ENCODE measurements around the gene CATSPER1.

CATSPER1 gene

GRCh38 chr11:66026017-66026529 lies at the start of gene CATSPER1:
Gene CATSPER1 (minus strand): TSS chr11:66026479. CDS start chr11:66026379, 100 bp downstream.
- Histone ChIP-seq H3K79me2 (ENCODE audit: low read length) (no peaks in the 10 kb centered on the region), H2AFZ (ENCODE audit: low read depth, low read length) (no peak within 1 kb of the TSS), H3K4me1 (ENCODE audit: low read length) (peaks cover 2% of the 10 kb centered on the region; the same call in 1 of the 2 replicates), H3K4me3 (ENCODE audit: low read length) (no peak within 1 kb of the TSS), H3K9me3 (ENCODE audit: insufficient read depth, low read length) (no peaks in the 10 kb centered on the region), H3K4me2 (ENCODE audit: low read length) (no peak within 1 kb of the TSS), H3K9ac (ENCODE audit: low read length) (no peak within 1 kb of the TSS), H3K27me3 (ENCODE audit: low read depth, low read length) (peaks cover 16% of the 10 kb centered on the region), H3K36me3 (replicated peaks; ENCODE audit: low read depth, low read length) (no peaks in the 10 kb centered on the region), H4K20me1 (ENCODE audit: insufficient read depth, low read length) (no peaks in the 10 kb centered on the region), H3K27ac (ENCODE audit: low read length) (no peak within 1 kb of the TSS)
- TF ChIP-seq EZH2phosphoT487 (IDR thresholded peaks at IDR 0.05; ENCODE audit: low read depth) (no peak), CTCF (IDR thresholded peaks at IDR 0.05; ENCODE audit: low read depth, low read length) (no peak)

DNA sequence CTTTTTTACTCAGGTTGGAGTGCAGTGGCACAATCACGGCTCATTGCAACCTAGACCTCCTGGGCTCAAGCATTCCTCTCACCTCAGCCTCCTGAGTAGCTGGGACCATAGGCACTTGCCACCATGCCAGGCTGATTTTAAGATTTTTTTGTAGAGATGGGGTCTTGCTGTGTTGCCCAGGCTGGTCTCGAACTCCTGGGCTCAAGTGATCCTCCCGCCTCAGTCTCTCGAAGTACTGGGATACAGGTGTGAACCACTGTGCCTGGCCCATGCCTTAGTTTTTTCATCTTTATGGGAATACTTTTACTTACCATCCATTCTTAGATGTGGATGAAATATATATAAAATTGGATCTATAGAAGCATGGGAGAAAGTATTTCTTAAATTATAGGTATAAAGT lies 49.0 kb upstream of the CATSPER1 start:
- TF ChIP-seq EZH2phosphoT487 (IDR thresholded peaks at IDR 0.05; ENCODE audit: low read depth) (no peak), CTCF (IDR thresholded peaks at IDR 0.05; ENCODE audit: low read depth, low read length) (no peak)
- Histone ChIP-seq H2AFZ (ENCODE audit: low read depth, low read length) (no peak overlapping the region), H3K4me1 (ENCODE audit: low read length) (peaks cover 16% of the 10 kb centered on the region), H3K9me3 (ENCODE audit: insufficient read depth, low read length) (no peaks in the 10 kb centered on the region), H3K4me2 (ENCODE audit: low read length) (no peak overlapping the region), H4K20me1 (ENCODE audit: insufficient read depth, low read length) (no peaks in the 10 kb centered on the region), H3K27me3 (ENCODE audit: low read depth, low read length) (no peaks in the 10 kb centered on the region), H3K4me3 (ENCODE audit: low read length) (no peak overlapping the region), H3K79me2 (ENCODE audit: low read length) (no peaks in the 10 kb centered on the region; the same call in 1 of the 2 replicates), H3K27ac (ENCODE audit: low read length) (no peak overlapping the region), H3K9ac (ENCODE audit: low read length) (no peak overlapping the region), H3K36me3 (replicated peaks; ENCODE audit: low read depth, low read length) (peaks cover 6% of the 10 kb centered on the region)

GRCh38 chr11:66073669-66074068 lies 47.4 kb upstream of the CATSPER1 start:
- no peak for TF ChIP-seq EZH2phosphoT487 (IDR thresholded peaks at IDR 0.05; ENCODE audit: low read depth)
- no peak for TF ChIP-seq CTCF (IDR thresholded peaks at IDR 0.05; ENCODE audit: low read depth, low read length)
- no peaks in the 10 kb centered on the region for H3K9me3 ChIP-seq (ENCODE audit: insufficient read depth, low read length)
- no peaks in the 10 kb centered on the region for H3K27me3 ChIP-seq (ENCODE audit: low read depth, low read length)
- H3K36me3 ChIP-seq (replicated peaks; ENCODE audit: low read depth, low read length) = peaks cover 12% of the 10 kb centered on the region
- no peak overlapping the region for H3K9ac ChIP-seq (ENCODE audit: low read length)
- H3K4me1 ChIP-seq (ENCODE audit: low read length) = peaks cover 27% of the 10 kb centered on the region
- H3K79me2 ChIP-seq (ENCODE audit: low read length) = no peaks in the 10 kb centered on the region; the same call in 1 of the 2 replicates
- no peaks in the 10 kb centered on the region; the same call in 1 of the 2 replicates for H4K20me1 ChIP-seq (ENCODE audit: insufficient read depth, low read length)
- no peak overlapping the region for H3K4me3 ChIP-seq (ENCODE audit: low read length)
- no peak overlapping the region for H3K4me2 ChIP-seq (ENCODE audit: low read length)
- H2AFZ ChIP-seq (ENCODE audit: low read depth, low read length) = no peak overlapping the region
- H3K27ac ChIP-seq (ENCODE audit: low read length) = no peak overlapping the region

- Histone ChIP-seq H3K79me2 (ENCODE audit: low read length) (no peaks in the 10 kb centered on the region; the same call in 1 of the 2 replicates), H2AFZ (ENCODE audit: low read depth, low read length) (no peak overlapping the region), H3K4me1 (ENCODE audit: low read length) (peaks cover 23% of the 10 kb centered on the region), H3K27me3 (ENCODE audit: low read depth, low read length) (no peaks in the 10 kb centered on the region), H3K4me2 (ENCODE audit: low read length) (no peak overlapping the region), H3K9me3 (ENCODE audit: insufficient read depth, low read length) (no peaks in the 10 kb centered on the region), H4K20me1 (ENCODE audit: insufficient read depth, low read length) (peaks cover 2% of the 10 kb centered on the region; the same call in 1 of the 2 replicates), H3K27ac (ENCODE audit: low read length) (no peak overlapping the region), H3K4me3 (ENCODE audit: low read length) (no peak overlapping the region), H3K36me3 (replicated peaks; ENCODE audit: low read depth, low read length) (peaks cover 22% of the 10 kb centered on the region), H3K9ac (ENCODE audit: low read length) (no peak overlapping the region)
- TF ChIP-seq CTCF (IDR thresholded peaks at IDR 0.05; ENCODE audit: low read depth, low read length) (no peak), EZH2phosphoT487 (IDR thresholded peaks at IDR 0.05; ENCODE audit: low read depth) (no peak)
These were observed 46.2 kb upstream of the CATSPER1 start for GRCh38 chr11:66072518-66072917.
